HL-60 (cell line): ENCODE data around the gene MYO1D.

Source experiments
- CTCF ChIP-seq: IDR thresholded peaks from one replicate; pipeline ENCODE4 v1.5.1; 2011; ENCODE audit warnings: low read length, control low read depth, inconsistent platforms; ENCODE audit not compliant: insufficient read depth
- GABPA ChIP-seq: IDR thresholded peaks from 2 replicates; pipeline ENCODE4 v1.6.1; 2012; ENCODE audit warnings: low read depth
- POLR2AphosphoS5 ChIP-seq: IDR thresholded peaks from 2 replicates; pipeline ENCODE4 v1.6.1; 2012; ENCODE audit warnings: low read depth
- REST ChIP-seq: IDR thresholded peaks from 2 replicates; pipeline ENCODE4 v1.6.1; 2012; ENCODE audit warnings: low read depth; ENCODE audit not compliant: insufficient replicate concordance
- SPI1 ChIP-seq: IDR thresholded peaks from 2 replicates; pipeline ENCODE4 v1.6.1; 2012; ENCODE audit warnings: low read depth, mild to moderate bottlenecking, borderline replicate concordance

GRCh38 chr17:32615326-32615725, 261.6 kb downstream of the MYO1D start:
- no peak for TF ChIP-seq GABPA
- TF ChIP-seq REST, result no peak
- no peak for TF ChIP-seq CTCF
- no peak for TF ChIP-seq SPI1
- no peak for TF ChIP-seq POLR2AphosphoS5
